ELF-1 (cell line): ENCODE measurements around the gene CLDN9.

Experiments used
- DNase-seq: peaks from one replicate; pipeline ENCODE4 v3.0.0-alpha.2; 2016; ENCODE audit warnings: low read depth, low spot score

Gene CLDN9

GRCh38 chr16:2992383-2993081, 20.2 kb upstream of the CLDN9 start:
- DNase-seq: no peak

GRCh38 chr16:2996298-2996697, 16.4 kb upstream of the CLDN9 start:
- no peak for DNase-seq

- no peak for DNase-seq
Observed at GRCh38 chr16:2999929-3000328, 12.8 kb upstream of the CLDN9 start.

GRCh38 chr16:3000540-3000939, 12.2 kb upstream of the CLDN9 start:
- DNase-seq: no peak

- DNase-seq: no peak
Observed at GRCh38 chr16:3001316-3001715, 11.4 kb upstream of the CLDN9 start.

- peak; percentile 100 for DNase-seq
Observed at GRCh38 chr16:3003582-3004270, 9.0 kb upstream of the CLDN9 start.

- no peak for DNase-seq
Observed at GRCh38 chr16:3004319-3004718, 8.4 kb upstream of the CLDN9 start.

GRCh38 chr16:3004781-3005284, 7.9 kb upstream of the CLDN9 start:
- DNase-seq: peak; percentile 73

GRCh38 chr16:3007059-3007956, 5.4 kb upstream of the CLDN9 start:
- DNase-seq: no peak

- DNase-seq: peak; percentile 98
Observed at GRCh38 chr16:3007957-3008689, 4.6 kb upstream of the CLDN9 start.

- no peak for DNase-seq
Observed at GRCh38 chr16:3008690-3009037, 4.1 kb upstream of the CLDN9 start.

- peak; percentile 98 for DNase-seq
Observed at GRCh38 chr16:3009568-3010390, 2.9 kb upstream of the CLDN9 start.

GRCh38 chr16:3010510-3010909, 2.2 kb upstream of the CLDN9 start:
- DNase-seq: no peak

- no peak for DNase-seq
Observed at GRCh38 chr16:3012246-3012645, 477 bp upstream of the CLDN9 start.

- peak; percentile 68 for DNase-seq
Observed at GRCh38 chr16:3013491-3013951, 798 bp downstream of the CLDN9 start.

GRCh38 chr16:3013998-3014690, 1.4 kb downstream of the CLDN9 start:
- no peak for DNase-seq

- no peak for DNase-seq
Observed at GRCh38 chr16:3014971-3015370, 2.2 kb downstream of the CLDN9 start.

GRCh38 chr16:3015865-3016521, 3.3 kb downstream of the CLDN9 start:
- DNase-seq: no peak

GRCh38 chr16:3017344-3017743, 4.6 kb downstream of the CLDN9 start:
- DNase-seq: no peak
